Activated T-cell treated with anti-CD3 and anti-CD28 coated beads, Interleukin-2, amount 50 U/mL, for 72 hours (primary cell): ENCODE results near the gene HOXA11. TPM values are rescaled to one million over a fixed set of nuclear protein-coding genes. Genes with fewer than 3 reads are reported as not detected.

Experiments
- ATAC-seq, 2 donors: fragments of 150-1000 bp; cut with Tn5 transposase; replicated peaks in 1 of 2; 2 replicates each; pipeline ENCODE4 v1.10.0; 2021; ENCODE audit warnings: moderate library complexity in 2 of 2, mild to moderate bottlenecking in 1 of 2
- DNase-seq, 2 donors: peaks; one replicate each; pipeline ENCODE4 v3.0.0; 2021 to 2022; ENCODE audit warnings: mixed read lengths in 1 of 2
- H3K27ac Mint-ChIP-seq: one replicate; pipeline ENCODE4 v1.8.0; 2022; ENCODE audit warnings: mild to moderate bottlenecking, moderate library complexity, mixed read lengths
- H3K27me3 Mint-ChIP-seq: one replicate; pipeline ENCODE4 v1.8.0; 2022; ENCODE audit warnings: low read depth, mixed read lengths
- H3K36me3 Mint-ChIP-seq, 2 donors: one replicate each; pipeline ENCODE4 v1.8.0; 2022; ENCODE audit warnings: mixed read lengths in 2 of 2, mild to moderate bottlenecking in 1 of 2; ENCODE audit not compliant: insufficient read depth in 2 of 2
- H3K4me1 Mint-ChIP-seq: one replicate; pipeline ENCODE4 v1.8.0; 2022; ENCODE audit warnings: low read depth, mixed read lengths
- H3K4me3 Mint-ChIP-seq, 2 donors: one replicate each; pipeline ENCODE4 v1.8.0; 2022; ENCODE audit warnings: mild to moderate bottlenecking in 2 of 2, mixed read lengths in 2 of 2, moderate library complexity in 2 of 2
- H3K9me3 Mint-ChIP-seq, 2 donors: one replicate each; pipeline ENCODE4 v1.8.0; 2022; ENCODE audit warnings: mixed read lengths in 2 of 2
- total RNA-seq, 2 donors: library from RNA; stranded (reverse); gene quantifications; one replicate each; pipeline ENCODE4 v1.2.3, GENCODE V29; 2022

HOXA11 gene
- total RNA-seq, 2 donors from 2014 or later: 0.09 to 0.14 TPM

DNA sequence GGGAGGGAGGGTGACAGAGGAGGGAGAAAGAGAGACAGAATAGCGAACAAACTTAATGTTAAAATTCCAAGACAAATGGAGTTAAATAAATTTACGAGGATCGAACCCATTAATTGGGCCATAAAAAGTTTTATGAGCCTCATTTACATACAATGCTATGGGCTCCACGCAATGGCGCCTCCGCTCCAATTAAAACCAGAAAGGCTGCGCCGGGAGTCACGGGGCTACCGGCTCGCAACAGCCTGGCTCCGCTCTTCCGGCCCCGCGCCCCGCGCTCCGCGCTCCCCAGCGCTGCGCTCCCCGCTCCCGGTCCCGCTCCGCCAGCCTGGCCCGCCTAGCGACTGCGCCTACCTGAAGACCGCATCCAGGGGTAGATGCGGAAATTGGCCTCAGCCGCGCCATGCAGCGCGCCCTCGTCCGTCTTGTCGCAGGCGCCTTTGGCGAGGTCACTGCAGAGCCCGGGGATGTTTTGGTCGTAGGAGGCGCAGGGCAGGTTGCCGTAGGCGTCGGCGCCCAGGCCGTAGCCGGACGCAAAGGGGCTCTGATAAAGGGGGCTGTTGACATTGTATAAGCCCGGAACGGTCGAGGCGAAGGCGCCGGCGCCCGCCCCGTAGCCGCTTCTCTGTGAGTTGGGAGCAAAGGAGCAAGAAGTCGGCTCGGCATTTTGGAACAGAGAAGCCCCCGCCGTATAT is 29.1 kb downstream of the HOXA11 start:
- DNase-seq: no peak
- no peaks in the 10 kb centered on the region for H3K9me3 Mint-ChIP-seq
- peaks cover 61% of the 10 kb centered on the region for H3K4me1 Mint-ChIP-seq
- ATAC-seq: no peak
- H3K27me3 Mint-ChIP-seq: peaks cover 94% of the 10 kb centered on the region
- H3K36me3 Mint-ChIP-seq: peaks cover 1 to 2% of the 10 kb centered on the region in 2 donors
- peak overlapping the region; percentile 76 to 86 for H3K4me3 Mint-ChIP-seq
- H3K27ac Mint-ChIP-seq: peak overlapping the region; percentile 29

DNA sequence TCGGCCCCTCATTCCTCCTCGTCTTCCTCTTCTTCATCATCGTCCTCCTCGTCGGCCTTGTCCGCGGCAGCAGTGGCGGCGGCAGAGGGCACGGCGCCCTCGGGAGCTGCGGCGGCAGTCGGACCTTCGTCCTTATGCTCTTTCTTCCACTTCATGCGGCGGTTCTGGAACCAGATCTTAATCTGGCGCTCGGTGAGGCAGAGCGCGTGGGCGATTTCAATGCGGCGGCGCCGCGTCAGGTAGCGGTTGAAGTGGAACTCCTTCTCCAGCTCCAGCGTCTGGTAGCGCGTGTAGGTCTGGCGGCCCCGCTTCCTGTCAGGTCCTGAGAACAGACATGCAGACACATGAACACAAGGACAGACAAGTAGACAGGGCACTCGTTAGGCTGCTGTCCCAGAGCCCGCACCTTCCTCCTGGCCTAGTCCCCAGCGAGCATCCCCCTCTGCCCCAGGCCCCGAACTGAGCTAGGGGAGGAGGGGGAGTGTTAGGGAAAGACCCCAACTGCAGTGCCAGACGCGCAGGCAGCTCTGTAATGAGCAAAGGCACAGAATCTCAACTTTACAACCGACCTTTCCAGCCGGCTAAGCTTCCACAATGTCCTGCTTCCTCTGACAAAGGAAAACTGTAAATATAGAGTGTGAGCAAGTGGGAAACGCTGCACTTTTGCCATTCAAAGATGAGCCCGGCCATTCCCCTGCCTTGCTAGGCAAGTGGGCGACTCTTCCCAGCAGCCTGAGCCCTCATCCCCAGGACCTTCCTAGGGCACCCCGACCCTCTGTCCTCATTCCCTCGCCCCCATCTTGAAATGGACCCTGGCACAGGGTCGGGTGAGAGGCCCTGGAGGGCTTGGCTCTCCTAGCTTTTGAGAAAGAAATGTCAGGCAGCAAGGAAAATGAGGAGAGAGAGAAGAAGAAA is 29.9 kb downstream of the HOXA11 start:
- Mint-ChIP-seq H3K4me3 (peak overlapping the region; percentile 76 to 86), H3K9me3 (no peaks in the 10 kb centered on the region), H3K4me1 (peaks cover 67% of the 10 kb centered on the region), H3K27me3 (peaks cover 94% of the 10 kb centered on the region), H3K27ac (peak overlapping the region; percentile 67), H3K36me3 (peaks cover 1 to 2% of the 10 kb centered on the region in 2 donors)
- ATAC-seq (no peak), DNase-seq (peak; percentile 52 to 64)

DNA sequence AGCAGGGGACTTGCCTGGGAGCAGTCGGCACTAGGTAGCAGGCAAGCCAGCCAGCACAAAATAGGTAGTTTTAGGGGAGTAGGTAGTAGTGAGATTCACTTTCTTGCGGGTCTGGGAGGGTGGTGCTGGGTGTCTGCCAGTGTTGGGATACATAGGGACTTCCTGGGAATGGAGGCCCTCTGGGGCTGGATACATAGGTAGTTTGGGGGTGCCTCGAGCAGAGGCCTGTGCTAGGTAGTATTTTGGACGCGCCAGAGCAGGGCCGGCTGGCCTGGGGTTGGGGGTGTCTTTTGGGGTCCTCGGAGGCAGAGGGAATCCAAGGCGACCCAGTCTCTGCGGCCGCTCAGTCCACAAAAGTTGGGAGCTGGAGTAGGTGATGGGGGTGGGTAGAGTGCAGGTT is 30.7 kb downstream of the HOXA11 start:
- H3K27ac Mint-ChIP-seq: peak overlapping the region; percentile 67
- H3K4me3 Mint-ChIP-seq: peak overlapping the region; percentile 76 to 86
- peaks cover 61% of the 10 kb centered on the region for H3K4me1 Mint-ChIP-seq
- H3K36me3 Mint-ChIP-seq: peaks cover 1 to 2% of the 10 kb centered on the region in 2 donors
- H3K9me3 Mint-ChIP-seq: no peaks in the 10 kb centered on the region
- ATAC-seq (no peak), DNase-seq (no peak)
- H3K27me3 Mint-ChIP-seq: peaks cover 94% of the 10 kb centered on the region

DNA sequence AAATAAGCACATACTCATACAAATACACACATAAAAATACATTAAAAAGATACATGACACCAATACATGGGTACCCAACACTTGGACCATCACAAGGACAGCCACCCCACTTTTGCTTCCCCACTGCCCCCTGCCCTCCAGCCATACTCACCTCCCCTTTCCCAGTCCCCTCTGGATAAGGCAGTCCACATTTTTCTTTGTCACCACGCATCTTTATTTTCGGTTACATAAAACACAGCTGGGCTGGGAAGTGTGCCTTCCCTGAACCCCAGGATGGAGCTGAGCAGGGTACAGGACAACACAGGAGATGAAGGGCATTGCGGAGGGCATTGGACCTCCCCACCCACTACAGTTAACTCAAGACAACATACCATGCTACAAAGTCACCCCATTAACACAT is 31.5 kb downstream of the HOXA11 start:
- Mint-ChIP-seq H3K9me3 (no peaks in the 10 kb centered on the region), H3K4me3 (peak overlapping the region in 1 of 2 donors; percentile 41), H3K27me3 (peaks cover 94% of the 10 kb centered on the region), H3K36me3 (peaks cover 1 to 2% of the 10 kb centered on the region in 2 donors), H3K4me1 (peaks cover 56% of the 10 kb centered on the region), H3K27ac (no peak overlapping the region)
- no peak for DNase-seq
- no peak for ATAC-seq

DNA sequence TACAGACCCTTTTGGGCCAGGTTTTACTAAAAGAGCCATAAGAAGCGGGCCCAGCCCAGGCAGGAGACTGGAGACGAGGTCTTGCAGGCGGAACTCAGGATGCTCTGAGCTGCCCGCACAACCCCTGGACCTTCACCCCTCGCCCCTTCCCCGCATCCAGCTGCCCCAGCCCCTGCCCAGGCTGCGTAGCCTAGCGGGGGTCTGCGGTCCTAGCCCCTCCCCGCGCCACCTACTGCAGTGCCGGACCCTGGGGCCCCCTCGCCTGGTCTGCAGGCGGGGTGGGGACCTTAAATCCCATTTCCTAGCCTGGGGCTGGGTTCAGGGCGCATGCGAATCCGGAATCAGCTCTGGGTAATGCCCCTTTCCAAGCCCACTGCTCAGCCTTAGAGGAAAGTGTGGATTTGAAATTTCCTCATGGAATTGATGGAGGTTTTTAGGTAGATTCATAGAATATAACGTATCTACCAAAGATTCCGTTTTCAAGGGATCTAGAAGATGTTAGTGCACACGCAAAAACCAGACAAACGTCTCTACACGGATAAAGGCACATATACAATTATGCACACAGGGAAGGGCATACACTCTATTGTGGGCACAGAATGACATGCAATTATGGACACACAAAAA is 32.1 kb downstream of the HOXA11 start:
- Mint-ChIP-seq H3K4me1 (peaks cover 56% of the 10 kb centered on the region), H3K36me3 (peaks cover 1 to 2% of the 10 kb centered on the region in 2 donors), H3K9me3 (no peaks in the 10 kb centered on the region), H3K4me3 (peak overlapping the region in 1 of 2 donors; percentile 85), H3K27ac (no peak overlapping the region), H3K27me3 (peaks cover 94% of the 10 kb centered on the region)
- no peak for ATAC-seq
- DNase-seq: no peak

DNA sequence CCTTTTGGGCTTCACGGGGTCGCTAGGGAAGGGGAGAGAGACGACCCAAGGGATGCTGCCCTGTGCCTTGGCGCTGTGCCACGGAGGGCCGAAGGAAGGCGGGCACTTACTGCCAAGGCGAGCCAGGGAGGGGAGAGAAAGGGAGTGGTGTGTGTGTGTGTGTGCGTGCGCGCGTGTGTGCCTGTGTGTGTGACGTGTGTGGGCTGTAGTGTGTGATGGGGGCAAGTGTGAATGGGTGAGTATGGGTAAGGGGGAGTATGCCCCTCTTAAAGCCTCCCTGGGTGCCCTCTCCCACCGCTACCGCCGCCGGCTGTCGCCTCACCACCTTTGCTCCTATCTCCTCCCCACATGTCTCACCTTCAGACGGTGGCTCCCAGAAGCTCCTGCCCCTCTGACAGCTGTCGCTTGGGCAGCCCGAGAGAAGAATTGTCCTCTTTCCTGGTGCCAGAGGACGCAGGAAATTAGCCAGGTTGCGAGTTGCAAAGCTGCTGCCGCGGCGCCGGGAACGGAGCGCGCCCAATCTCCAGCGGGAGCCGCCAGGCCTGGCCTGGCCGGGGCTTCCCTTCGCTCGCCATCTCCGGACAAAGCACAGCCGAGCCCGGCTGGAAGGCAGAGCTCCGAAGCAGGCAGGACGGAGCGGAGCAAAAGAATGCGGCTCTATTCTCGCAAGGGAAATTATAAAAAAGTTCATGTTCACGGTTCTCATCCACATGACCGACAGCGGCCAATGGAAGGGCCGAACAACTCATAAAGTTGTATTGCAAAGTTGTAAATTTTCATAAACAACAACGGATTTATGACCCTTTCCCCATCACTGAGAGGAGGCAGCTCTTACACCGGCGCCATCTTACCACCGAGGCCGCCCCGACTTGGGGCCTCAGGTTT is 32.9 kb downstream of the HOXA11 start, which contains the start of gene HOXA3:
Gene HOXA3, minus strand, starts transcription at position 653 of the 885 bp plus-strand sequence. CDS start 41,943 bp downstream, outside the sequence.
- Mint-ChIP-seq H3K36me3 (peaks cover 1 to 2% of the 10 kb centered on the region in 2 donors), H3K27me3 (peaks cover 91% of the 10 kb centered on the region), H3K27ac (no peak within 1 kb of the TSS), H3K9me3 (no peaks in the 10 kb centered on the region), H3K4me1 (peaks cover 54% of the 10 kb centered on the region), H3K4me3 (peak within 1 kb of the TSS; percentile 85 to 89)
- DNase-seq: no peak
- ATAC-seq: no peak

DNA sequence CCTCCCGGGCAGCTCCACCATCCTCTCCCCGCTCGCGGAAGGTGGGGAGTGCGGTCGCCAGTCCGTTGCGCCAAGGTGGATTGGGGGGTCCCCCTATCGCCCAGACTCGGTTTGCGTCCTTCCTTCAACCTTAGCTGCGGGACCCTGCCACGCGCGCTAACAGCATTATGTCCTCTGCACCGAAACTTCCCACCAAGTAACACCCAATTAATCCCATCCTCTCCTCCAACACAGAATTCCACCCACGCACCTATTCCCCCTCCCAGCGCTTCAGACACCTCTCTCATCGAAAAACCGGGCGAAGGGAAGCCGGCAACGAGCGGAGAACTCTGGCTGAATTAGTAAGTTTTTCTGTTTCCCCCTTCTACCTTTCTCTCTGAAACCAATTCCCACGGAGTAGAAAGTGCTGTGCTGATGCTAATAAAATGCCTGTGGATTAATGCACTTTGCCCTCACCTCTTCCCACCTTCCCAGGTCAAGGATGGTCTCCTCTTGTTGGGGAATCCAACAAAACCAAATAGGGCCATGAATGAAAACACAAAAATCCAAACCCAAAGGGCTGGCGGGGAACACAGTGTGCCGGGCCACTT is 33.6 kb downstream of the HOXA11 start:
- no peak for ATAC-seq
- Mint-ChIP-seq H3K4me3 (peak overlapping the region; percentile 85 to 89), H3K4me1 (peaks cover 53% of the 10 kb centered on the region), H3K36me3 (peaks cover 1 to 2% of the 10 kb centered on the region in 2 donors), H3K9me3 (no peaks in the 10 kb centered on the region), H3K27me3 (peaks cover 91% of the 10 kb centered on the region), H3K27ac (no peak overlapping the region)
- peak in 1 of 2 donors; percentile 25 for DNase-seq

DNA sequence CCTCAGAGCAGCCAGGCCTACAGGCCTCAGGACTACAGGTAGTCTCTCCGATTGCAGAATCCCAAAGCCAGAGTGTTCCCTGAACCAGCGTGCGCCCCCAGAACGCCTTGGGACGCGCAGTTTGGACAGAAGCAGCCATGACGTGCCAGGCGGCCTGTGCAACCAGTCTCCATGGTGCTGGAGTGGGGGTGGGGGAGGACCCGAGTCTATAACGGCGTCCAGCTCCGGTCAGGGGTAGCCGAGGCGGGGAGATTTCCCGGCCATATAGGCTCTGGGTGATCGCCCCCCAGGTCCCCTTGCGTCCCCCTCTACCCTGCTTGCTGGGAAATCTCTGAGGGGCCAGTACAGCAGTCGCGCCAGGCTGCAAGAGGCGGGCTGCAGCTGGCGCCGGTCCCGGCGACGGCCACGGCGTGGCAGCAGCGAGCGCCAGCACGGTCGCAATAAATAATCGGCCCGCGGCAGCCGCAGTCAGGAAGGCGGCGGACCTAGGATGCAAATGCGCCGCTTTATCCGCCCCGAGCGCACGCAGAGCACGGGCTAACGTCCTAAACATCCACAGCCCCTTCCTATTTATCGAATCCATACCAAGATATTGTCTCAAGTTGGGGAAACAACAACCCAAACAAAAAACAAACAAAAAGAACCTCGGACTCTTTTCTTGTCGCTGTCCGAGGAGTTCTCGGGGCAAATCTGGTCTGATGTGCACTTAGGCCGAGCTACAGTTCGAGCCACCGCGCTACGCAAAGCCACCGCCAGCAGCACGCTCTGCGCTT is 34.3 kb downstream of the HOXA11 start:
- peak; percentile 76 to 78 for DNase-seq
- no peaks in the 10 kb centered on the region for H3K9me3 Mint-ChIP-seq
- H3K36me3 Mint-ChIP-seq: peaks cover 1 to 2% of the 10 kb centered on the region in 2 donors
- H3K27ac Mint-ChIP-seq: no peak overlapping the region
- H3K4me1 Mint-ChIP-seq: peaks cover 49% of the 10 kb centered on the region
- peaks cover 91% of the 10 kb centered on the region for H3K27me3 Mint-ChIP-seq
- peak overlapping the region; percentile 85 to 89 for H3K4me3 Mint-ChIP-seq
- peak; percentile 83 to 87 for ATAC-seq

DNA sequence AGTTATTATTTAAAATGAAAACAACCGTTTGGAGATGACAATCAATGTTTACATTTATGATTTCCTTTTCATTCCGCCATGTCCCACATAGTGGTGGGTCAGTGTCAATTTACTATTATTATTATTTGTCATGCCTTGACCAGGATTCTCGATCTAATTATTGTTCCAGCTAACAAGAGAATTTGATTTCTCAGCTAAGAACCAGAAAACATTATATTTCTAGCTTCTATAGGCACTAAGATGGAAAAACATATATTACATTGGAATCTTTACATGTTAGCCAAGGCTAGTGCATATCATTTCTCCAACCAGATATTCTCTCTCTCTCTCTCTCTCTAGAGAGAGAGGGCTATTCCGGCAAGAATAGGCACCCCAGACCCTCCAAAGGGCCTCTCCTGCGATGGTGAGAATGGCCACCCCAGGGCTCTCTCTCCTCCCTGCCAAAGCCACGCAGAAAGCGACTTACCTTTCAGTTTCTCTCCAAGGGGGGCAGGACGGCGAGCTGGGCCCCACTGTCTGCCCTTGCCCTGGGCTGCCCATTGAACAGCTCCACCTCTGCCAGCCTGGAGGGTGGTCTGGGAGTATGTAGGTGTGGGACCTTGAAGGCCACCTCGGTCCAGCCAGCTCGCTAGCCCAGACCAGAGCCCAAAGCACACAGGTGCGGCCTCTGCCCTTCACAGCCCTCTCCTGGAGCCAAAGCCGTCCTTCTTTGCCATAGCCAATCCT is 35.0 kb downstream of the HOXA11 start:
- H3K36me3 Mint-ChIP-seq: peaks cover 0 to 1% of the 10 kb centered on the region in 2 donors
- peak overlapping the region; percentile 85 to 89 for H3K4me3 Mint-ChIP-seq
- peaks cover 91% of the 10 kb centered on the region for H3K27me3 Mint-ChIP-seq
- ATAC-seq (peak; percentile 18 to 30), DNase-seq (no peak)
- H3K9me3 Mint-ChIP-seq: no peaks in the 10 kb centered on the region
- H3K4me1 Mint-ChIP-seq: peaks cover 41% of the 10 kb centered on the region
- no peak overlapping the region for H3K27ac Mint-ChIP-seq

DNA sequence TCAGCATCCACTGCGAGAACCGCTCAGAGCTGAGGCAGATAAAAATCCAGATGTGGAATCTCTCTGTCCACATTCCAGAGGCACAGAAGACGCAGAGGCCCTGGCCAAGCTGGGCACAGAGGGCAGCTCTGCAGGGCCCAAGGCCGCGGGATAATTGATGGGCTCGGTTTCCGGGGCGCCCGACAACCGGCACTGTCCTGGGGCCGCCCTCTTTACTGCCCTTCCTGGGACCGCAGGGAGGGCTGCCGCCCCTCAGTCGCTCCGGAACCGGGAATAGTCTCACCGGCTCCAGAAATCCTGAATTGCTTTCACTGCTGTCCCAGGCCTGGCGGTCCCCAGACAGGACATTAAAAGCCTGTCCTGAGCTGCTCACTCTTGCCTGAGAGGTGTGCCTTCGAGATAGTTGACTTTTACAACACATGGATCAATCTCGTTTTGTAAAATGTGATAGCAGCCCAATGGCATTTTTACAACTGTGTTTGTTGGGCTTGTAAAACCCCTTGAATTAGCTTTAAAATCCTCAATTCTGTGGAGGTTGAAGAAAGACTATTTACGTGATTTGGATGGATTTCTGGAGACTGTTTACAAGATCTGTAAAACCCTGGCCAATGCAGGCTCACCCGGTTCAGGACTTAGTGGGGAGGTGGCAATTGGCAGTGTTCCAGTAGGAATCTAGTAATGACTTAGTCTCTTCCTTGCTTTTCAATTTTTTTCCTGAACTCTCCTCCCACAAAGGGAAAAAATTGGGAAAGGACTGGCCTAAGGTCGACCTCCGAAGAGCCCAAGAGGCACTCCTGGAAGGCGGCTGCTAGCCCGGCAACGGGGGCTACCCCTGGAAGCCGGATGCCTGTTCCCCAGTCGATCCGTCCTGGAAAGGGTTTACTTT is 36.0 kb downstream of the HOXA11 start:
- DNase-seq: no peak
- H3K4me1 Mint-ChIP-seq: peaks cover 31% of the 10 kb centered on the region
- H3K36me3 Mint-ChIP-seq: no peaks in the 10 kb centered on the region
- H3K27me3 Mint-ChIP-seq: peaks cover 82% of the 10 kb centered on the region
- H3K9me3 Mint-ChIP-seq: no peaks in the 10 kb centered on the region
- ATAC-seq: no peak
- H3K4me3 Mint-ChIP-seq: no peak overlapping the region
- no peak overlapping the region for H3K27ac Mint-ChIP-seq
